HG02981 (cell line): ENCODE data around the gene HS6ST3.
"Not testable (repeated sequence)": the region's sequence is repeated elsewhere in the genome, so short reads cannot be mapped to it uniquely, and the experiment has no call there.

ENCODE experiments used
- ATAC-seq: cut with Tn5 transposase; IDR thresholded peaks from one replicate; pipeline ENCODE4 v1.9.1; 2021; ENCODE audit warnings: mild to moderate bottlenecking, moderate library complexity; ENCODE audit not compliant: unreplicated experiment

HS6ST3 gene

DNA sequence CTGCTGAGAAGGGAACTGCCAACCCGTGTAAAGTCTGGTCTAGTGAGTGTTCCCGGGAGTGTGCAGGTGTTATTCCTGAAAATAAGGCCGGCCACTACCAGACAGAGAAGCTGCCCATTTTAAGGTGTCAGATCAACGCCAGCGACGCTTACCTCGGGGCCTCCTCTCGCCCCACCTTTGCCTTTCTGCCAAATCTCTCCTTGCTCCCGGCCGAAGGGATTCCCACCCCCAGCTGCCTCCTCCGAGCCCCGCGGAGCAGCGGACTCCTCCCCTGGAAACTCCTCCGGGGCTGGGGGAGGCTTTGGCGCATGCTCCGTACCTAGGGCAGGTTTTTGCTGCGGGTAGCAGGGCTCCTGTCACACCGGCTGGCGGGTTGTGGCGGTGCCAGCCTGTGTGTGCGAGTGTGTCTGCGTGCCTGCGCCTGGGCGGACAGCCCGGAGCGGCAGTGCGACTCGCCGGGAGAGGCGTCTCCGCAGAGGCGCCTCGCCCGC lies at the start of gene HS6ST3:
Gene HS6ST3 (plus strand): TSS at position 359 of the 491 bp plus-strand sequence.
- ATAC-seq = no peak

DNA sequence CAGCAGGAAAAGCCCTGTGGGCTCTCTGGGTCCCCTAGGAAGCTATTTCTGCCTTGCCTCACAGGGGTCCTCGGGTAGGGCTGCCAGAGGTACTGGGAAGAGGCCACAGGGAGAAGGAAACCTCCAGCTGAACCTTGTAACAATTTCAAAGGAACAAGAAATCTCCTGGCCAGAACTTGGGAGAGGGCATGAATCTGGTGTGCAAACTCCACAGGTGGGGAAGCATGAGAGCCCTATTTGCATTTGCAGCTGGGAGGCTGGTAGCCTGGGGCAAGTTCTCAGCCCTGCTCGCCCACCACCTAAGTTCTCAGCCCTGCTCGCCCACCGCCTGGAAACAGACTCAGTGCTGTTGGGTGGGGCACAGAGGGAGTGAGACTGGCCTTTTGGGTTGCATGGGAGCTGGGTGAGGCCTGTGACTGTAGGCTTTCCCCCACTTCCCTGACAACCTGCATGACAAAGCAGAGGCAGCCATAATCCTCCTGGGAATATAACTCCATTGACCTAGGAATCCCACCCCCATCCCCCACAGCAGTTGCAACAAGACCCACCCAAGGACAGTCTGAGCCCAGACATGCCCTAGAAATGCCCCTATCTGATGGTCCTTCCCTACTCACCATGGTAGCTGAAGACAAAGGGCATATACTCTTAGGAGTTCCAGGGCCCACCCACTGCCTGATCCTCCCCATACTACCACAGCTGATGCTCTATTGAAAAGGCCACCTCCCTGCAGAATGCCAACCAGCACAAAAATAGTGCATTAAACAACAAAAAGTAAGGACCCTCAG lies 48.4 kb upstream of the HS6ST3 start:
- no peak for ATAC-seq

DNA sequence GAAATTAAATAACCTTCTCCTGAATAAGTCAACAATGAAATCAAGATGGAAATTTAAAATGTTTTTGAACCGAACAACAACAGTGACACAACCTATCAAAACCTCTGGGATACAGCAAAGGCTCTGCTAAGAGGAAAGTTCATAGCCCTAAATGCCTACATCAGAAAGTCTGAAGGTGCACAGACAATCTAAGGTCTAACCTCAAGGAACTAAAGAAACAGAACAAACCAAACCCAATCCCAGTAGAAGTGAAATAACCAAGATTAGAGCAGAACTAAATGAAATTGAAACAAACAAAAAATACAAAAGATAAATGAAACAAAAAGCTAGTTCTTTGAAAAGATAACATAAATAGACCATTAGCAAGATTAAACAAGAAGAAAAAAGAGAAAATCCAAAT lies 45.7 kb upstream of the HS6ST3 start:
- no peak for ATAC-seq

DNA sequence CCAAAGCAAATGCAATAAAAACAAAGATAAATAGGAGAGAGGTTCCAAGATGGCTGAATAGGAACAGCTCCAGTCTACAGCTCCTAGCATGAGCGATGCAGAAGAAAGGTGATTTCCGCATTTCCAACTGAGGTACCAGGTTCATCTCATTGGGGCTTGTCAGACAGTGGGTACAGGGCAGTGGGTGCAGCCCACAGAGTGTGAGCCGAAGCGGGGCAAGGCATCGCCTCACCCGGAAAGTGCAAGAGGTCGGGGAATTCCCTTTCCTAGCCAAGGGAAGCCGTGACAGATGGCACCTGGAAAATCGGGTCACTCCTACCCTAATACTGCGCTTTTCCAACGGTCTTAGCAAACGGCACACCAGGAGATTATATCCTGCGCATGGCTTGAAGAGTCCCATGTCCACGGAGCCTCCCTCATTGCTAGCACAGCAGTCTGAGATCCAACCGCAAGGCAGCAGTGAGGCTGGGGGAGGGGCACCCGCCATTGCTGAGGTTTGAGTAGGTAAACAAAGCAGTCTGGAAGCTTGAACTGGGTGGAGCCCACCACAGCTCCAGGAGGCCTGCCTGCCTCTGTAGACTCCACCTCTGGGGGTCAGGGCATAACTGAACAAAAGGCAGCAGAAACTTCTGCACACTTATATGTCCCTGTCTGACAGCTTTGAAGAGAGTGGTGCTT lies 43.3 kb upstream of the HS6ST3 start:
- ATAC-seq = not testable (repeated sequence)

DNA sequence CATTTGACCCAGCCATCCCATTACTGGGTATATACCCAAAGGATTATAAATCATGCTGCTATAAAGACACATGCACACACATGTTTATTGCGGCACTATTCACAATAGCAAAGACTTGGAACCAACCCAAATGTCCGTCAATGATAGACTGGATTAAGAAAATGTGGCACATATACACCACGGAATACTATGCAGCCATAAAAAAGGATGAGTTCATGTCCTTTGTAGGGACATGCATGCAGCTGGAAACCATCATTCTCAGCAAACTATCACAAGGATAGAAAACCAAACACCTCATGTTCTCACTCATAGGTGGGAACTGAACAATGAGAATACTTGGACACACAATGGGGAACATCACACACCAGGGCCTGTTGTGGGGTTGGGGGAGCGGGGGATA lies 39.0 kb upstream of the HS6ST3 start:
- ATAC-seq = not testable (repeated sequence)

DNA sequence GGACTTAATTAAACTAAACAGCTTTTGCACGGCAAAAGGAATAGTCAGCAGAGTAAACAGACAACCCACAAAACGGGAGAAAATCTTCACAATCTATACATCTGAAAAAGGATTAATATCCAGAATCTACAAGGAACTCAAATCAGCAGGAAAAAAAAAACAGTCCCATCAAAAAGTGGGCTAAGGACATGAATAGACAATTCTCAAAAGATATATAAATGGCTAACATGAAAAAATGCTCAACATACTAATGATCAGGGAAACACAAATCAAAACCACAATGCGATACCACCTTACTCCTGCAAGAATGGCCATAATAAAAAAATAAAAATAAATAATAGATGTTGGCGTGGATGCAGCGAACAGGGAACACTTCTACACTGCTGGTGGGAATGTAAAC lies 38.4 kb upstream of the HS6ST3 start:
- ATAC-seq = not testable (repeated sequence)

DNA sequence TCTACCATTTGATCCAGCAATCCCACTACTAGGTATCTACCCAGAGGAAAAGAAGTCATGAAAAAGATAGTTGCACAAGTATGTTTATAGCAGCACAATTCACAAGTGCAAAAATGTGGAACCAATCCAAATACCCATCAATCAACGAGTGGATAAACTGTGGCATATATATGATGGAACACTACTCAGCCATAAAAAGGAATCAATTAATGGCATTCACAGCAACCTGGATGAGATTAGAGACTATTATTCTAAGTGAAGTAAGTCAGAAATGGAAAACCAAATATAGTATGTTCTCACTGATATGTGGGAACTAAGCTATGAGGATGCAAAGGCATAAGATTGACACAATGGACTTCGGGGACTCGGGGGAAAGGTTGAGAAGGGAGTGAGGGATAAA lies 38.0 kb upstream of the HS6ST3 start:
- not testable (repeated sequence) for ATAC-seq

DNA sequence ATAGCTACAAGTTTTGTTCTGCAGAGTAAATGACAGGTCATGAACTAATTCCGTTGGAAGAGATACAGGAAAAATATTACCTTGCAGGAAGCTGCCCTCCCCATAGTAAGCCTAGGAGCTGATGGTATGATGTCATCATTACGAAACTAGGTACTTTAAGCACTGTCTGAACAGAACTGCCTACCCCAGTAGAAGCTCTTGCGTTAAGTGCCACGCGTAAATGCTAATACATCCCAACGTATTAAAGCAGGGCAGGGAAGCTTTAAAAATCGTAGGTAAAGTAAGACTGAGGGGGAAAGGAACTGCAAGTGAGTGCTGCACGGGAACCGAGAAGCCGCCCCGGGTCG lies 37.3 kb upstream of the HS6ST3 start:
- ATAC-seq = peak; percentile 67

DNA sequence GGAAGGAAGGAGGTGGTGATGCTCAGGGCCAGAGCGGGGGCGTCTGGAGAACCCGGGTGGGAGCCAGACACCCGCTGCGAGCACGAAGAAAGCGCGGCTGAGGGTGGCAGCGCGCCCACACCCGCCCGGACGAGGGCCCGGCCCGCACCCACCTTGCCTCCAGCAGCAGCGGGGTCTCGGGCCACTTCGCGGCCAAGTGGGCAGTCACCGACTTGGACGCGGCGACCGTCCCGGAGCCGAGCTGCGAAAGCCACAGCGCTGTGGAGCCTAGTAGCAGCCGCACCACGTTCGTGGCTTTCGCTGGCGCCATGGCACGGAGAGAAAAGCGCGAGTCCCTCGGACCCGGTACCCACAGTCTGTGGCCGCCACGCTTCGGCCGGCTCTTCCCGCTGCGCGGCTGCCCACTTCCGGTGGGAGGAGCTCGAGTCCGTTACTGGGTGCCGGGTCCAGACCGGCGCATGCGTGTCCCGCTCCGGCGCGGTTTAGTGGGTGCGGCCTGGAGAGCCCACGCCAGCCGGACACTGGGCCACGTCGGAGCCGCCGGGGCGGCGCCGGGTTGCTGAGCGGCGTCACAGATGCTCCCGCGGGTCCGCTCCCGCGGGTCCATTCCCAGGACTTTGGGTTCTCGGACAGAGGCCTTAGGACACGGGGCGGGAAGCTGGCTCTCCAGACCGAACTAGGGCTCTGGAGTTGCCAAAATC lies 36.8 kb upstream of the HS6ST3 start, which contains the start of gene UGGT2:
Gene UGGT2 (minus strand): TSS at position 399 of the 701 bp plus-strand sequence. CDS start 89 bp downstream, at position 310.
- peak; percentile 93 for ATAC-seq

DNA sequence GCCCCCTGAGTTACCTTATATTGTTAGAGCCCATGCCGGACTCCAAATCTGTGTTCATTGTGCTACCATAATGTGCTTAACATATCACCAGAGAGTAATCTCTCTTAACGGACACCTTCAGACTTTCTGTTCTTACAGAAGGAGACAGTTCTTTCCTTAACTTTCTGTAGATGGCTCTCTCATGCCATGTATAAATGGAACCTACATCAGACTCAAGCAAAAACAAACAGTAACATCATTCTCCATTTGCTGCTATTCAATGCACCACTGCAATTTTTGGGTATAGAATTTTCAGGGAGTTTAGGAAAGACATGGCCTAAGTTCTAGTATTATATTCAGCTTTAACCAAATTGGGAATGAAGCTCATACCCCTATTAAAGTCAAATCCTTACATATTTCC lies 24.1 kb upstream of the HS6ST3 start:
- ATAC-seq = no peak

DNA sequence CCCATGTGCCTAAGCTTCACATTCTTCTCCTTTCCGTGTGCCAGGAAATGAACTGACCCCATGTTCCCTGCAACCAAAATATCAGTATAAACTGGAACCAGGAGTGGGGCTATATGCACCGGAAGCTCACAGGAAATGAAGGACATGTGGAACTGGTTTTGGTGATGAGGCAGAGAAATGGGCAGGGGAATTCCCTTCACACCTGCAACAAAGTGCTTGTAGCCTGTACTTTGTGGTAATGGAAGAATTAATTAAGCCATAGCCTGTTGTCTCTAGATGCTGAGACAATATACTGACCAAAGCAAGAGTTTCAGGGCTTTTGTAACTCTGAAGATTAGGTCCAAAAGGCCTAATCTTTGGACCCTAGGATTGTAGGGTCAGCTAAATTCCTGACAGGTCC lies 21.2 kb upstream of the HS6ST3 start:
- ATAC-seq = no peak

DNA sequence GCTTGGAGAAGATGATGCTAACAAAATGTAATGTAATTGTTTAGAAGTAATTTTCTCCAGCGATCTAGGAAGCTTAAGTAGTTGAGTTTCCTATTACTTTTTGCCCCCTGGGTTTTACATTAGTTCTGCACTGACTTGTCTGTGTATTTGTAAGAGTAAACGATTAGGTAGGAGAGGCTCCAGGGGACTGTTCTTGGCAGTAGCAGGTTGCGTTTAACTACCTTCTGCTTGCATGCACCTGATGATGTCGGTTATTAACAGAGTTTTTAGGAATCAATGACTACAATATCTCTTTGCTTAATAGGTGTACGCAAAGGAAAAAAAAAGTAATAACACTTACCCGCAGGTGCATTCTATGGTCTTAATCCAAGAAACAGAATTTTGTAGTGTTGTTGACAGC lies 18.4 kb upstream of the HS6ST3 start:
- ATAC-seq = no peak

DNA sequence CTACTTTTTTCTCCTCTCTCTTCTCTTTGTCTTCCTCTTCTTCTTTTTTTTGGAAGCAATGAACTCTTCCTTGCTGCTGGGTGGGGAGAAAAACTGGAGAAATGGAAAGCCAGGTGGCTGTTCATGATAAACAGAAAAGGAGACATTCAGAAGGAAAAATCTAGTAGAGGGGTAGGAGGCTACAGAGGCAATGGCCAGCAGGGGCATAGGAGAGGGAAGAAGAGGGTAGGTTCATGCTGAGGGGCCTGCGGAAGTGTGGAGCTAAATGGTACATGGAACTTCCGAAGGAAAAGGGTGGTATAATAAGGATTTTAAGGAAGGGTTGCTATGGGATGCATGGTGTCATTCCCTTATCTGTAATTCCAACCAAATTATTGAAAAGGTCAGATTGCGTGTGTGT lies 17.5 kb upstream of the HS6ST3 start:
- no peak for ATAC-seq

DNA sequence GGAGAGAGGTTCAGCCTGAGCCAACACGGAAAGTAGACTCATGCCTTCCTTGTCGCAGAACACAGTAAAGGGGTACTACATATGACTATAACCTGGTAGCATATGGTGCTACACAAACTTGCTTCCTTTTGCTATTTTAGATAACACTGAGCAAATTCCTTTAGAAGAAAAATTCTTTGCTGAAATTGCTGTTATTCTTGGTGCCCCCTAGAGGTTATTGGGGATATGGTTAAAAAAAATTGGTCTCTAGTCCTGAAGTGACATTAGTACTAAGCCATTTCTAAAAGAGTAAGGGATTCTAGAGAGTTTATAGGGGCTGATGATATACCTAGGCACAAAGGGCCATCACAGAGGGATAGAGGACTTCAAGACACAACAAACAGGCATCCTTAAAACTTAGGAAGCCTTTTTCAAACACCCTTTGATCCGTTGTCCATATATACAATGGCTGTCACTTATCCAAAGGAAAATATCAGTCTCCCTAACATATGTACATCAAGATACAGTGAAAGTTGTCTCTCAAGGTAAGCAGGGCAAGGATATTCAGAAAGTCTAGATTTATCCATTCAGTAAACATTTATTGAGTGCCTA lies 13.9 kb upstream of the HS6ST3 start:
- peak; percentile 46 for ATAC-seq

DNA sequence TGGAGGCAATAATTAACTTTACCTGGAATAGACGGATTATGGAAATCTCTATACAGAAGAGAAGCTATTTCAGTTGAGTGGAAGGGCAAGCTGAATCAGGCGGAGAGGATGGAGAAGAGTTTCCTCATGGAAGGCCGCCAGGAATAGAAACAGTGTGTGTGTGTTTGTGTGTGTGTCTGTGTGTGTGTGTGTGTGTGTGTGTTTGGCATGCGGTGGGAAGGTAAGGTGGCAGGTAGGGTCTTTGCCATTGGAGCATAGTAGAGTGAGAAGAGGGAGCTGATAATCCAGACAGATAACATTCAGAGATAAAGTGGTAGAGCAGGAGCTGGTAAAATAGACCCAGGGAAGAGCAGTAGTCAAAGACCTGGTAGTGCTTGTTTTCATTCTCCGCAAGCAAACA lies 9.2 kb upstream of the HS6ST3 start:
- no peak for ATAC-seq

DNA sequence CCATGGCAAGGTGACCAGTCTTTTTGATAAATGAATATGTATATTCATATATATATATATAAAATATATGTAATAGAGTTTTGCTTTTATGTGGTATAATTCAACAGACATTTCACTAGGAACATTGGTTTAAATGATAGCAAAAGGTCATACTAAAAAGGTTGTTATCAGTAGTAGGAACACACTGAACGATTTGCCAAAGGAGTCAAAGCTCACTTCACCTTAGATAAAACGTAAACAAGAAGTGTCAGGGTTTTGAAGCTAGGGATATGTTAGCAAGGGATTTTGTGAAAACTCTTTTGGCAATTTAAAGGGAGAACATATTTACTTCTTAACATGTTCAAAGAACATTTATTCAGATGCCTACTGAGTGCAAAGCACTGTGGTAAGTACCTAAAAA lies 8.0 kb upstream of the HS6ST3 start:
- ATAC-seq = no peak

DNA sequence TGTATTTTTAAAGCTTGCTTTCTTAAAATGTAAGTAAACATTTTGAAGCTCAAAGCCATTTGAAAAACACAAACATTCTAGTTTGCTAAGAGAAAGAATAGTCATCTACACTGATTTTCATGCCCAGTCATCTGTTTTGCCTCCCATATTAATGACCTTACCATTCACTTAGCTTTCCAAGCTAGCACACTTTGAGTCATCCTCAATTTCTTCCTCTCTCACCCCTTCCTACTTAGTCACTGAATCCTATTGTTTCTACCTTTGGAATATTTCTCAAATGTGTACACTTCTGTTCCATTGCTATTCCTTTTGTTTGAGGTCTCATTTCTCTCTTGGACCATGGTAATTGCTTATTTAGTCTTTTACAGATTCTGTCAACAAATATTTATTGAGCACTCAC lies 7.3 kb upstream of the HS6ST3 start:
- no peak for ATAC-seq

DNA sequence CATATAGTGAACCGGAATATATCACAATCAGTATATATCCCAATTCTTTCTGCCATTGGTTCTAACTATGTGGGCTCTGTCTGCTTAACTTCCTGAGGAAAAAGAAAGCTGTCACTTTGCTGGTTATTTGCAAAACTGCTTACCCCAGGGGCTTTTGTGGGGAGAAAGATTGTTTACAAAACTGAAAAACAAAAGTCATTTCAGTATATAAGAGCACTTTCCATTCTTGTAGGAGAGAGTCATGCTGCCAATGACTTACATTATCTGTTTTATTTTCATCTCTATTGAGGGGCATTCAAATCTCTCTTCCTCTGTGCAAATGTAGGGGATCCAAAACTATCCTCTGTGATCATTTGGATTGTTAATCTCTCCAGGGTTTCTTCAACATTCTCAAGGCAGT lies 3.2 kb upstream of the HS6ST3 start:
- ATAC-seq = no peak

DNA sequence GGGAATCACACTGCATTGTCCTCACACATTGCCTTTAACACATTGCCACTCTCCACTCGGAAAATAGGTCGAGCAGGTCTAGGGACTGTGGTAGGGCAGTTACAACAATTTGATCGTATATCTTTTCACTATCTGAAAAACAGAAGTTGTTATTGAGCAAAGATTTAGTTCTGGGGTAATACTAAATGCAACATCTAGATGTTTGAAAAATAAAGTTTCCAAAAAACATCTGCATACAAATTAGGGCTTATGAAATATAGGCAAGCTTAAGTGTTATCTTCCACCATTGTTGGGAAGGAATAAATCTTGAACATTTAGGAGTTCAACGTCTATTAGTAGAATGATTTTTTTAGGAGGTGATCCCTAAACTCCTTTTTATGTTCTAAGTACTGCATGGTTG lies 768 bp upstream of the HS6ST3 start:
- no peak for ATAC-seq

DNA sequence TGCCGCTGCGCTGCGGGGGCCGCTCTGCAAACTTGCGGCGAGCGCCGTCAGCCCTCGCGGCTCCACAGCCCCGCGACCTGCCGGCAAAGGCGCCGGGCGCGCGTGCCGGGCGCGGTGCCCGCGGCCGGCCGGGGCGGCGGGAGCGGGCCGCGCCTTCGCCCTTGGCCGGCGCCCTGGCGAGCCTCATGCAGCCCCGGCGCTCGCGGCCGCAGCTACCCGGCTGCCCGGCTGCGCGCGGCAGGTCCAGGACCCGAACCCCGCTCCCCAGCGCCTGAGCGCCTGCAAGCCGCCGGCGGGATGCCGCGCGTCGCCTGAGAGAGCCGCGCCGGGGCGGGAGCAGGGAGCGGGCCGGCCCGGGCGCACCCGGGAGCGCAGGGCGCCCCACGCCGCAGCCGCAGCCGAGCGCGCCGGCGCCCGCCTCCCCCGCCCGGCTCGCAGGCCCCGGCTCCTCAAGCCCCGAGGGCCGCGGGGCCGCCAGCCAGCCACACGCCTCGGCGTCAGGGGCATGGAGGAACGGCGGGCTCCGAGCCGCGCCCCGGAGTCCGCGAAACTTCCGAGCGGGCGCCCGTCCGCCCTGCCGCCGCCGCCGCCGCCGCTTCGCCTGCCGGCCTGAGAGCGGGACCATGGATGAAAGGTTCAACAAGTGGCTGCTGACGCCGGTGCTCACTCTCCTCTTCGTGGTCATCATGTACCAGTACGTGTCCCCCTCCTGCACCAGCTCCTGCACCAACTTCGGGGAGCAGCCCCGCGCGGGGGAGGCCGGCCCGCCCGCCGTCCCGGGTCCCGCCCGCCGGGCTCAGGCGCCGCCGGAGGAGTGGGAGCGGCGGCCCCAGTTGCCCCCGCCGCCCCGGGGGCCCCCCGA lies 564 bp downstream of the HS6ST3 start:
- ATAC-seq = peak; percentile 36
